Fibroblast of villous mesenchyme (primary cell): Measurements from ENCODE around the gene PSTPIP1. TPM values are rescaled to one million over a fixed set of nuclear protein-coding genes. Genes with fewer than 3 reads are reported as not detected.

Source experiments
- DNase-seq: peaks from one replicate; pipeline ENCODE4 v3.0.0-alpha.2; 2010; ENCODE audit warnings: low read depth
- H3K4me3 ChIP-seq: 2 replicates; pipeline ENCODE4 v1.5.1; 2011; ENCODE audit warnings: low read depth, mild to moderate bottlenecking, low read length
- CTCF ChIP-seq: IDR thresholded peaks from 2 replicates; pipeline ENCODE4 v1.5.1; 2012; ENCODE audit warnings: low read depth, mild to moderate bottlenecking, low read length; ENCODE audit not compliant: insufficient read depth
- total RNA-seq: library from RNA; depleted of rRNA; stranded (reverse); fragments of >200 nt; gene quantifications from 2 replicates; pipeline ENCODE4 v1.2.3, GENCODE V29; 2012

The PSTPIP1 gene
- total RNA-seq, 1 donor = not detected

GRCh38 chr15:77035999-77036471 lies 41.1 kb downstream of the PSTPIP1 start:
- no peak for DNase-seq
- TF ChIP-seq CTCF = no peak
- no peak overlapping the region for H3K4me3 ChIP-seq

- DNase-seq = no peak
- TF ChIP-seq CTCF = no peak
- H3K4me3 ChIP-seq = no peak overlapping the region
Observed at GRCh38 chr15:77036537-77037387, 41.8 kb downstream of the PSTPIP1 start.

GRCh38 chr15:77037388-77038209 lies 42.7 kb downstream of the PSTPIP1 start:
- H3K4me3 ChIP-seq = no peak overlapping the region
- no peak for TF ChIP-seq CTCF
- DNase-seq = no peak

- no peak overlapping the region for H3K4me3 ChIP-seq
- no peak for DNase-seq
- no peak for TF ChIP-seq CTCF
Observed at GRCh38 chr15:77038312-77039216, 43.6 kb downstream of the PSTPIP1 start.

- no peak overlapping the region for H3K4me3 ChIP-seq
- no peak for DNase-seq
- no peak for TF ChIP-seq CTCF
Observed at GRCh38 chr15:77039217-77039533, 44.2 kb downstream of the PSTPIP1 start.

GRCh38 chr15:77039848-77040247 lies 44.9 kb downstream of the PSTPIP1 start:
- no peak for DNase-seq
- TF ChIP-seq CTCF = no peak
- no peak overlapping the region for H3K4me3 ChIP-seq
